Raji (cell line): ENCODE data around the gene TRIM46.

Source experiments
- POLR2A ChIP-seq: IDR thresholded peaks from 2 replicates; pipeline ENCODE4 v1.6.1; 2011; ENCODE audit warnings: low read depth, low read length, control low read depth; ENCODE audit not compliant: insufficient read depth

Gene TRIM46

GRCh38 chr1:155191904-155192303 is 18.3 kb downstream of the TRIM46 start:
- TF ChIP-seq POLR2A, result no peak

GRCh38 chr1:155192346-155193274 is 19.0 kb downstream of the TRIM46 start:
- TF ChIP-seq POLR2A, result no peak

GRCh38 chr1:155193275-155193990 is 19.8 kb downstream of the TRIM46 start:
- TF ChIP-seq POLR2A, result peak; percentile 48; the same call in 1 of the 2 replicates

GRCh38 chr1:155195201-155196102 is 21.8 kb downstream of the TRIM46 start:
- TF ChIP-seq POLR2A, result no peak

- TF ChIP-seq POLR2A, result no peak
Observed at GRCh38 chr1:155196103-155196892, 22.6 kb downstream of the TRIM46 start.

GRCh38 chr1:155196893-155197638 is 23.4 kb downstream of the TRIM46 start:
- no peak for TF ChIP-seq POLR2A

- TF ChIP-seq POLR2A, result no peak
Observed at GRCh38 chr1:155197901-155198546, 24.4 kb downstream of the TRIM46 start.

- TF ChIP-seq POLR2A, result no peak
Observed at GRCh38 chr1:155198547-155198906, 24.9 kb downstream of the TRIM46 start.

GRCh38 chr1:155199792-155200191 is 26.1 kb downstream of the TRIM46 start:
- TF ChIP-seq POLR2A, result no peak

GRCh38 chr1:155200920-155201319 is 27.3 kb downstream of the TRIM46 start:
- no peak for TF ChIP-seq POLR2A

- no peak for TF ChIP-seq POLR2A
Observed at GRCh38 chr1:155202198-155202597, 28.5 kb downstream of the TRIM46 start.

- TF ChIP-seq POLR2A, result no peak
Observed at GRCh38 chr1:155202731-155203515, 29.3 kb downstream of the TRIM46 start.
